Central memory CD8-positive, alpha-beta T cell (primary cell): ENCODE data around the gene PDZD2.
"Not testable (repeated sequence)": the region's sequence is repeated elsewhere in the genome, so short reads cannot be mapped to it uniquely, and the experiment has no call there.

Source experiments
- ATAC-seq: fragments of 150-1000 bp; cut with Tn5 transposase; replicated peaks from 2 replicates; pipeline ENCODE4 v1.10.0; 2022; ENCODE audit warnings: mild to moderate bottlenecking, moderate FRiP score, moderate number of reproducible peaks; ENCODE audit not compliant: poor library complexity, severe bottlenecking; ENCODE audit errors: extremely low read depth
- DNase-seq, 2 donors: peaks; one replicate each; pipeline ENCODE4 v3.0.0; 2021; ENCODE audit warnings: low spot score in 2 of 2
- H3K27ac Mint-ChIP-seq: one replicate; pipeline ENCODE4 v1.8.0; 2022; ENCODE audit warnings: low read depth, mild to moderate bottlenecking, moderate library complexity, mixed read lengths
- H3K27me3 Mint-ChIP-seq: one replicate; pipeline ENCODE4 v1.8.0; 2022; ENCODE audit warnings: mixed read lengths
- H3K36me3 Mint-ChIP-seq: one replicate; pipeline ENCODE4 v1.8.0; 2022; ENCODE audit warnings: mild to moderate bottlenecking, moderate library complexity, mixed read lengths; ENCODE audit not compliant: insufficient read depth
- H3K4me1 Mint-ChIP-seq: one replicate; pipeline ENCODE4 v1.8.0; 2022; ENCODE audit warnings: mixed read lengths
- H3K4me3 Mint-ChIP-seq: one replicate; pipeline ENCODE4 v1.8.0; 2022; ENCODE audit warnings: mild to moderate bottlenecking, moderate library complexity, mixed read lengths
- H3K9me3 Mint-ChIP-seq: one replicate; pipeline ENCODE4 v1.8.0; 2022; ENCODE audit warnings: mixed read lengths

The PDZD2 gene

DNA sequence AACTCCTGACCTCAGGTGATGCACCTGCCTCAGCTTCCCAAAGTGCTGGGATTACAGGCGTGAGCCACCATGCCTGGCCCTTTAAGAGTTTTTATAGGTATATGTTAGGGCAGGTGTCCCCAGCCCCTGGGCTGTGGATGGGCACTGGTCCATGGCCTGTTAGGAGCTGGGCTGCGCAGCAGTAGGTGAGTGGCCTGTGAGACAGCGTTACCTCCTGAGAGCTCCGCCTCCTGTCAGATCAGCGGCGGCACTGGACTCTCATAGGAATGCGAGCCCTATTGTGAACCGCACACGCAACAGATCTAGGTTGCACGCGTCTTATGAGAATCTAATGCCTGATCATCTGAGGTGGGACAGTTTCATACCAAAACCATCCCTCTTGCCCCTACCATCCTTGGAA is 361.8 kb downstream of the PDZD2 start:
- no peaks in the 10 kb centered on the region for H3K4me1 Mint-ChIP-seq
- DNase-seq (no peak), ATAC-seq (no peak)
- H3K27me3 Mint-ChIP-seq, result peaks cover 3% of the 10 kb centered on the region
- no peaks in the 10 kb centered on the region for H3K36me3 Mint-ChIP-seq
- H3K9me3 Mint-ChIP-seq, result no peaks in the 10 kb centered on the region
- no peak overlapping the region for H3K27ac Mint-ChIP-seq
- H3K4me3 Mint-ChIP-seq, result no peak overlapping the region

DNA sequence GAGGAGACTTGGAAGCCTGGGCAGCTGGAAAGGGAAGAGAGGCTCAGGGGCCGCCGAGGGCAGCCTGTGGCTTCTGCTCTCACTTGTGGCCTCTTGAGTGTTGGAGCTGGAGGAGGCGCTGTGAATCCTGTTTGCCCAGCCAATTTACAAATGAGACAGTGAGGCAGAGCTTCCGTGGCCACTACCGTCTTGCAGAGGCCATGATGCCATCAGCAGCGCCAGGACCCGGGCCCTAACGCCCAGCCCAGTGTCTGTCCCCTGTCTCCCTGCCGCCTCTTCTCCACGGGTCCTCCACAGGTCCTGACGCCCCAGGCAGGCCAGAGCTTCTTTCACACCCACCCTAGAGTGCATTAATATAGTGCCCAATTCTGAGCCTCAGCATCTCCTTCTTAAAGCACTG is 362.4 kb downstream of the PDZD2 start:
- no peak for ATAC-seq
- Mint-ChIP-seq H3K27ac (no peak overlapping the region), H3K4me3 (no peak overlapping the region), H3K9me3 (no peaks in the 10 kb centered on the region), H3K36me3 (no peaks in the 10 kb centered on the region), H3K4me1 (no peaks in the 10 kb centered on the region), H3K27me3 (no peaks in the 10 kb centered on the region)
- no peak for DNase-seq

- Mint-ChIP-seq H3K36me3 (no peaks in the 10 kb centered on the region), H3K4me1 (no peaks in the 10 kb centered on the region), H3K9me3 (no peaks in the 10 kb centered on the region), H3K27ac (no peak overlapping the region), H3K27me3 (no peaks in the 10 kb centered on the region), H3K4me3 (no peak overlapping the region)
- ATAC-seq, result no peak
- DNase-seq, result no peak
These were observed 362.8 kb downstream of the PDZD2 start for GRCh38 chr5:32001707-32002106.

GRCh38 chr5:32002755-32003154 is 363.8 kb downstream of the PDZD2 start:
- Mint-ChIP-seq H3K4me3 (no peak overlapping the region), H3K4me1 (no peaks in the 10 kb centered on the region), H3K36me3 (no peaks in the 10 kb centered on the region), H3K27ac (no peak overlapping the region), H3K27me3 (no peaks in the 10 kb centered on the region), H3K9me3 (no peaks in the 10 kb centered on the region)
- DNase-seq, result no peak
- no peak for ATAC-seq

- Mint-ChIP-seq H3K4me1 (no peaks in the 10 kb centered on the region), H3K9me3 (no peaks in the 10 kb centered on the region)
These were observed 365.1 kb downstream of the PDZD2 start for GRCh38 chr5:32003981-32004380.

DNA sequence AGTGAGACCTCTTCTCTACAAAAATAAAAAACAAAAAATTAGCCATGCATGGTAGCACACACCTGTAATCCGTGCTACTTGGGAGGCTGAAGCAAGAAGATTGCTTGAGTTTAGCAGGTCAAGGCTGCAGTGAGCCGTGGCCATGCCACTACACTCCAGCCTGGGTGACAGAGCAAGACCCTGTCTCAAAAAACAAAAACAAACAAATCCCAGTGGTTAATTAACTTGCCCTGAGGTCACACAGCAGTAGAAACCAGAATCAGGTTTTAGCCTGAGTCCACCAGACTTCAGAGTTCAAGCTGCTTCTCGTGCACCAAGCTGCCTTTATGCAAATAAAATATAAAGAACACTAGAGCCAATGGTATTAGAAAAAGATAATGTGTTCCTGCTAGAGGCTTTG is 365.5 kb downstream of the PDZD2 start:
- Mint-ChIP-seq H3K27ac (no peak overlapping the region), H3K4me1 (no peaks in the 10 kb centered on the region), H3K27me3 (peaks cover 9% of the 10 kb centered on the region), H3K4me3 (no peak overlapping the region), H3K36me3 (no peaks in the 10 kb centered on the region), H3K9me3 (no peaks in the 10 kb centered on the region)
- ATAC-seq, result no peak
- no peak for DNase-seq

More at GRCh38 chr5:32003981-32004380, 365.1 kb downstream of the PDZD2 start:
- no peak overlapping the region for H3K4me3 Mint-ChIP-seq
- peaks cover 8% of the 10 kb centered on the region for H3K27me3 Mint-ChIP-seq
- H3K27ac Mint-ChIP-seq, result no peak overlapping the region
- no peaks in the 10 kb centered on the region for H3K36me3 Mint-ChIP-seq
- no peak for DNase-seq
- ATAC-seq, result no peak

GRCh38 chr5:32008746-32009145 is 369.8 kb downstream of the PDZD2 start:
- H3K4me3 Mint-ChIP-seq, result no peak overlapping the region

DNA sequence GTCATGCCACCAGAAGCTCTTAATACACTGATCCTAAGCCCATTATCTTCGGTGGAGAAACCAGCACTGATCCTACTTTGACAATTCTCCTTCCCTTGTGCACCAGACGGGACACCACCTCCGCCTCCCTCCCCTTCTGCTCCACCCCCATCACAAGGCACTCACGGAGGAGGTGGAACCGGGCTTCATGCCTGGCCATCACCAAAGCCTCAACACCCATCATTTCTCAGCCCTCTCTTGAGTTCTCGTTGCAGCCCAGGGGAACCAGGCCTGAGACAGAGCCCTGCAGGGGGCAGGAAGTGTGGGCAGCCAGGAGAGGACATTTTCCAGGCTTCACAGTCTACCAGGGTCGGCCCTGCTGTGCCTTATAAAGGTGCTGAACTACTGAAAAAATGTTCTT is 374.7 kb downstream of the PDZD2 start:
- no peak for ATAC-seq
- Mint-ChIP-seq H3K9me3 (no peaks in the 10 kb centered on the region), H3K27ac (no peak overlapping the region), H3K4me3 (no peak overlapping the region), H3K4me1 (peaks cover 8% of the 10 kb centered on the region), H3K36me3 (no peaks in the 10 kb centered on the region), H3K27me3 (peaks cover 37% of the 10 kb centered on the region)
- no peak for DNase-seq

More at GRCh38 chr5:32008746-32009145, 369.8 kb downstream of the PDZD2 start:
- Mint-ChIP-seq H3K36me3 (no peaks in the 10 kb centered on the region), H3K27ac (no peak overlapping the region), H3K27me3 (peaks cover 25% of the 10 kb centered on the region), H3K4me1 (no peaks in the 10 kb centered on the region), H3K9me3 (no peaks in the 10 kb centered on the region)
- no peak for DNase-seq
- no peak for ATAC-seq

DNA sequence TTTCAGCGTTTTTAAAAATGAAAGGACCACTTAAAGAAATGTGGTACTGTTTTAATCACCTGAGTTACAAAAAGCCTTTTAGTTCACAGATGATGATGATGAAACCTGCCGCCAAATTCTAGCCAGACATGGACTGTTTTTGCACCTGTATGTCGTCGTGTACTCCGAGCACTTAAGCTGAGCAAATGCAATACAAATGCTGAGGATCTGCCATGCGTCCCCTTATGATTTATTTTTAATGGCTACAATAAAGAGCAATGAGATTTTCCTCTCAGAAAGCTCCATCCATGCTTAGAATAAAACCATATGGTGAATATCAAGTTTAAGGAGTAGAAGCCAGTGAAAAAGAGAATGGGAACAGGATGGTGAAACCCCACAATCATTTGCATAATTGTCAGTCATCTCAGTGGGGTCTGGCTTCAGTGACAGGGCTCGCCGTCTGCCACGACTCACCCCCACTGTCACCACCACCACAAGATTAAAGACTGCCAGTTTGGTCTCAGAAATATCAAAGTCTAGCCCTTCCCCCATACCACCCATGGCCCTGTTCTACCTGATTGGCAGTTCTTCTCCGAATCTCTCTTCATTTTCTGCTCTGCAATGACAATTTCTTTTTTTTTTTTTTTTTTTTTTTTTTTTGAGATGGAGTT is 375.3 kb downstream of the PDZD2 start:
- Mint-ChIP-seq H3K36me3 (no peaks in the 10 kb centered on the region), H3K27ac (no peak overlapping the region), H3K27me3 (peaks cover 33% of the 10 kb centered on the region), H3K4me1 (peaks cover 8% of the 10 kb centered on the region), H3K4me3 (no peak overlapping the region), H3K9me3 (no peaks in the 10 kb centered on the region)
- ATAC-seq (no peak), DNase-seq (no peak)

- not testable (repeated sequence) for H3K9me3 Mint-ChIP-seq, H3K4me1 Mint-ChIP-seq, ATAC-seq, H3K4me3 Mint-ChIP-seq, H3K36me3 Mint-ChIP-seq, DNase-seq, H3K27ac Mint-ChIP-seq
- H3K27me3 Mint-ChIP-seq, result peaks cover 33% of the 10 kb centered on the region
These were observed 376.3 kb downstream of the PDZD2 start for GRCh38 chr5:32015262-32015661.

DNA sequence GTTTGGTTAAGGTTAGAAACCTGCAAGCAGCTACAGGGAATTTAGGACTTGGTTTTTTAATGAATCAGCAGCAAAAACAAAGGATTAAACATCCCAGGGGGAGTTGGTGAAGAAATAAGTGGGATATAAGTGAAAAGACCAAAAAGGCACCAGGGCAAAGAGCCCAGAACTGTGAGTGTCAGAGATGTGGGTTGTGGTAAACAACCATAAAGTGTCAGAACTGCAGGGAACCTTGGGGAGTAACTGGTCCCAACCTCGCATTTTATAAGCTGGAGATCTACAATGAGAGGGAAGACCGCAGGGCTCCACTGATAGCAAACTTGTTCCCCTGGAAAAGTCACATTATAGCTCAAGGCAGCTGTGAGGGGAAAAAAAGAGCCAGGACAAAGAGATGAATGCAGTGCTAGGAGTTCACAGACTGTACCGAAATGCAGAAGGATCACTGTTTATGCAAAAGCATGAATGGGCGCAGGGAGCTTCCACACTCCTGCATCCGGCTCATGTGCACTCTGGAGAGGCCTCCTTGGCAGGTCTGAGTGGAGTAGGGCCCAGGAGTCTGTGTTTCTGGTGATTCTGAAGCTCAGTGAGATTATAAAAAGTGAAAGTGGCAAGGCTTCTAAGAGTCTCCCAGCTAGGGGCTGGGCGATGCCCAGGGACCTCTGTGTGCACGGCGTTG is 378.9 kb downstream of the PDZD2 start:
- Mint-ChIP-seq H3K9me3 (no peaks in the 10 kb centered on the region), H3K27ac (peak overlapping the region; percentile 56), H3K27me3 (peaks cover 24% of the 10 kb centered on the region), H3K4me1 (peaks cover 8% of the 10 kb centered on the region), H3K4me3 (no peak overlapping the region), H3K36me3 (peaks cover 2% of the 10 kb centered on the region)
- no peak for ATAC-seq
- DNase-seq, result no peak

GRCh38 chr5:32018476-32019436 is 379.8 kb downstream of the PDZD2 start:
- ATAC-seq (no peak), DNase-seq (no peak)
- peak overlapping the region; percentile 56 for H3K27ac Mint-ChIP-seq
- H3K9me3 Mint-ChIP-seq, result no peaks in the 10 kb centered on the region
- H3K27me3 Mint-ChIP-seq, result peaks cover 17% of the 10 kb centered on the region
- no peak overlapping the region for H3K4me3 Mint-ChIP-seq
- H3K4me1 Mint-ChIP-seq, result peaks cover 8% of the 10 kb centered on the region
- peaks cover 2% of the 10 kb centered on the region for H3K36me3 Mint-ChIP-seq
